Fibroblast of skin of scalp (primary cell): Measurements from ENCODE around the gene GATAD2A.

Experiments used
- DNase-seq: peaks from one replicate; pipeline ENCODE4 v3.0.0-alpha.2; 2013

The GATAD2A gene

DNA sequence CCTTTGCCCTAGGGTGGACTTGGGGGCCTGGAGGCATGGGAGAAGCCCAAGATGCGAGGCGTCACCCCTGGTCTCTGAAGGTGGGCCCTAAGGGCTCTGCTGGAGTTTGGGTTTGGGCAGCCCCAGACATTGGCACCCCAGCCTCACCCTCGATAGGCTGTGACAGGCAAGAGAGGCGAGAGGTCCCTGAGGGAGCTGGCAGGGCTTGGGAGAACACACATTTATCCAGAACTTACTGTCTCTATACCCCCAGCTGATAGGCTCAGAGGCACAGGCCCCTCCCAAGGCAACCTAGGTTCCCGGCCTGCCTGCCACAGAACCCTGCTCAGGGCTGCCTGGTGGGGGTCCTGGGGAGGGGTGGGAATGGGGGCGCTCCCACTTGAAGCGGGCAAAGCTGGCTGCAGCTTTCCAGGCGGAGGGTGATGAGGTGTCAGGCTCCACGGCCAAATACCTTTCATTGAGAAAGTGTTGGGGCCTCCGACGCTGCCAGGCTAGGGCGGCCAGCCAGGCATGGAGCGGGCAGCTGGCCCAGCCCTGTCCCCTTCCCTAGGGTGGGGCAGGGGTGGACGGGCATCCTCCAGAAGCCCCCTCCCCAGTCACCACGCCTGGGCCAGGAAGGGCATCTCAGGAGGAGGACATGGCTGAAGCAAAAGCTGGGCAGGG, 142.3 kb downstream of the GATAD2A start:
- no peak for DNase-seq

DNA sequence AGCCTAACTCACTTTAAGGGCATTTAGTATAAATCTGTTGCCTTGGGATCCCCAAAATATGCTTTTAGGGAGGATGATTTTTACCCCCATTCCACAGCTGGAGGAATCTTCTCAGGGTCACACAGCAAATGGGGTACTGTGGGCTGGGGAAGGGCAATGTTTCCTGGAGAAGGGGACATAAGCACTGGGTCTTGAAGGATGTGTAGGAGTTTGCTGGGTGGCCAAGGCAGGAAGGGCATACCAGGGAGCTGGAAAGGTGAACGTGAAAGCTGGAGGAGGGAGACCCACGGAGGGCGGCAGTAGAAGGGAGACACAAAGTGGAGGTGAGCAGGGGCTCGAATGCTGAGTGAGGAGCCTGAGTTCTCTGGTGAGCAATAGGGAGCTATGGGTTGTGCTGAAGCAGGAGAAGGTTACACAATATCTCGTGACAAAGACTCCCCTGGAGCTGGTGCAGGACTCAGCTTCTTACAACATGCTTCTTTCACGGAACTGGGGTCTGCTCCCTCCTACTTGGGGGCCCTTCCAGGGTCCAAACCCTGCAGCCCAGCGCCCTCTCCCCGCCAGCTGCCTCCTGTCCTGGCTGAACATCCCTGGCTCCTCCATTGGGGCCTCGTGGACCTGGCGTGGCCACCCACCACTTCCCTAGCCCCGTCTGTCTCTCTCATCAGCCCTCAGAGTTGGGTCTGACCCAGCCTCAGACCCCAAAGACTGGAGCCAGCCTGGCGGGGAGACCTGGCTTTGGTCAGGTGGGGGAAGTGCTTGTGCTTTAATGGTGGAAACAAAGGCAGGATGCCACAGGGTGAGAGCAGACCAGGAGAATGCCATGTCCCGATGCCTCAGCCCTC, 143.7 kb downstream of the GATAD2A start:
- no peak for DNase-seq

DNA sequence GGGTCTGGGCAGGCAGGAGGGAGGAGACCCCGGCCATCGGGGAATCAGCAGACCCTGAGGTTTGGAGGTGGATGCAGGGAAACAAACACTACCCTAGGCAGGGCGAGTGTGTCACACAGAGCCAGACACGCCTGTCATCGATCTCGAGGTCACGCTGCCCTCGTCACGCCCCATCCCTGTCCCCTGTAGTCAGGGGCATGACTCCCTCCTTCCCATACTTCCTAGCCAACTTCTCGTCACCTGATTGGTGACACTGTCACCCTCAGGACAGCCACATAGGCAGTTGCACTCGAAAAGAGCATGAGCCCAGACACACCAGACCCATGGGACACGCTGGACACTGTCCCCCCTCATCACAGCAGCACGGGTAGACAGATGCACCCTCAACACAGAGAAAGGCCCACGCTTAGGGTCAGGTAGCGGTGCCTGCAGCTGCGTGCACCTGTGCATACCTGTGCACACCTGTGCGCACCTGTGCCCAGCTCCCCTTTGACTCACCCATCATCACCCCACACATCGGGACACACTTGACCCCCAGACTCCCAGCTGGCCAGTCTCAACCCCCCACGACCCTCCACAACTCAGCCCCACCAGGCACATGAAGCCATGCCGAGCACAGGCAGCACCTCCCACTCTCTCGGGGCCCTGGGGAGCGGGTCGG, 144.5 kb downstream of the GATAD2A start:
- DNase-seq: no peak

DNA sequence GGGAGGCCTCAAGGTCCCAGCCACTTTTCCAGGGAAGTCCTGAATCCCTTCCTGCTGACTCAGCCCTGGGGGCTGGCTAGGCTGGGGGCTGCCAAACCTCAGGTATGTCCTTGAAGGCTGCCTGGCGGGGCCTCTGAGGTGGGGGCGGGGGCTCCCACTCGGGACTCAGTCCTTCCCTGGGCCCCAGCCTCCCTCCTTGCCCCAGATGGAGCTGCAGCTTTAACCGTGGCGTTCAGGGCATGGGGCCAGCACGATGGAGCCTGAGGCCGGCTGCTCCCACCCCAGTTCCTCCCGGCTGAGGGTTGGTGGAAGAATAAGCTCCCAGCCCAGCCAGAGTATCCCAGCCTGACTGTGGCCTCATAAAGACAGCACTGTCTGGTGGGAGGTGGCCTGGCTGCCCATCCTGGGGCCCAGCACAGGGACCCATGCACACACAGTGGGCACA, 145.0 kb downstream of the GATAD2A start:
- peak; percentile 80 for DNase-seq

DNA sequence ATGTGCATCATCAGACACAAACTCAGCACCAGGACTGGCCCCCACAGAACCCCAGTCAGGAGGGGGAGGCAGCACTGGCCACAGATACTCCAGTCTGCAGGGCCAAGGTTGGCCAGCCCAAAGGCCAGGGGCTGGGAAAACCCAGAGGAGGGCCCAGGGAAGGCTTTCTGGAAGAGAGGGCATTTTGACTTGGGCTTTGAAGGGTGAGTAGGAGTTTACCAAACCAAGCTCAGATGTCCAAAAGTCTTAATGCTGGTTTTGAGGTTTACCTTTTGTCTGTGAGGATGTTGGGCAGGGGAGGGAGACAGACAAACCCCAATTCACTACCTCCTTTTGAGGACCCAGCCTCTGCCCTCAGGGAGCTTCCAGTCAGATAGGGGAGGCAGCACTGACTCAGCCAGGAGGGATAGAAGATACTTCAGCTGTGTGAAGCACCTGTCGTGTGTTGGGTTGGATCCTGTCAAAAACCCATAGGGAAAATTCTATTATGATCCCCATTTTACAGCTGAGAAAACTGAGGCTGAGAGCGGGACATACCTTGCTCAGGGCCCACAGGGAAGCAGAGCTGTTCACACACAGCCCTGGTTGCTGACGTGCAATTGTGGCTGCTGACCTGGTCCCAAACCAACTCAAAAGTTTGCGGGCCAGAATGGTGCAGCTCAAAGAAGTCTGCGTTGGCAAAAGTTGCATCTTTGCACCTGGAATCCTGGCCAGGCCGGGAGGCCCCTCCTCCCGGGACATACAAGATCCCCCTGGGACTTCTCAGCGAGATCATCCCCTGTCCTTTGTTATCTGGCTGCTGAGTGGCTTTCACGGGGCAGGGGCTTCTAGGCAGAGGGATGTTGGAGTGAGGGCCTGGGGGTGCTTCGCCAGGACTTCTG, 145.7 kb downstream of the GATAD2A start:
- no peak for DNase-seq

DNA sequence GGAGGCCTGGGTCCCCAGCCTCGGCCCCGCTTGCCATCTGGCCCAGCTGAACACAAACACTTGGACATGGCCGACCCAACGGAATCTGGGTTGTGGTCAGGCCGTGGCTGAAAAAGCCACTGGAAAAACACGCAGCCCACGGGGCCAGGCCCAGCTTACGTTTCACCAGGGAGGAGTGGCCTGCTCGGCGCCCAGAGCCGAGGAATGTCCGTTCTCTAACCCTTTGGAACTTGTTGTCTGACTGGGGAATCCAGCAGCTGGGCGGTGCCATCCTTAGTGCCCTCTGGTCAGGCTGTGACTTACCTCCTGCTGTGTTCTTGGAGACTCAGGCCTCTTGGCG, 146.3 kb downstream of the GATAD2A start:
- peak; percentile 28 for DNase-seq

DNA sequence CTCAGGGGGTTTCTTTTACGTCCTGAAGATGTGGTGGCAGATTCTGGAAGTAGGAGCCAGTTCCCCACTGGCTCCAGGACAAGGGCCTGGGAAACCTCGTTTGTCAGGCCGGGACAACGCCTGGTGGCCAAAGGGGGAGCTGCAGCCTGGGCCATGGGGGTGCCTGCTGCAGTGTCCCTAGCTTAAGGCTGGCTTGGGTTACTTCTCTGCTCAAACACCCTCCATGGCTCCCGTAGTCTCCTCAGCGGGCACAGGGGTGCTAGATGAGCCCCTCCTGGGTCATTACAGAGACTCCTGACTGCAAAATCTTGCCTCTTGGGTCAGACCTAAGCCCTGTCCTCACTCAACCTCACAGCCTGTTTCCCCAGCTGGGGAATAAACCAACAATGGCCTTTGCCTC, 147.3 kb downstream of the GATAD2A start:
- peak; percentile 33 for DNase-seq

DNA sequence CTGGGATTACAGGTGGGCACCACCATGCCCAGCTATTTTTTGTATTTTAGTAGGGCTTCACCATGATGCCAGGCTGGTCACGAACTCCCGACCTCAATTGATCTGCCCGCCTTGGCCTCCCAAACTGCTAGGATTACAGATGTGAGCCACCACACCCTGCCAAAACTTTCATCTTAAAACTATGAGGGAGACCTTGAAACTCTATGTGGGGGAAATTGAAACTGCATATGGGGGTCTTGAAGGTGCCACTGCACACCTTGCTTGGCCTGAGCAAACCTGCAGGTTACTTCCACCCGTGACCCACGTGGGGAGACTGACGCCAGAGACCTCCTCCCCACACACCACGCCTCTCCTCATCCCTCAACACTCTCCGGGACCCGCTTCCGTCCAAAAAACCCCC, 148.2 kb downstream of the GATAD2A start:
- no peak for DNase-seq

DNA sequence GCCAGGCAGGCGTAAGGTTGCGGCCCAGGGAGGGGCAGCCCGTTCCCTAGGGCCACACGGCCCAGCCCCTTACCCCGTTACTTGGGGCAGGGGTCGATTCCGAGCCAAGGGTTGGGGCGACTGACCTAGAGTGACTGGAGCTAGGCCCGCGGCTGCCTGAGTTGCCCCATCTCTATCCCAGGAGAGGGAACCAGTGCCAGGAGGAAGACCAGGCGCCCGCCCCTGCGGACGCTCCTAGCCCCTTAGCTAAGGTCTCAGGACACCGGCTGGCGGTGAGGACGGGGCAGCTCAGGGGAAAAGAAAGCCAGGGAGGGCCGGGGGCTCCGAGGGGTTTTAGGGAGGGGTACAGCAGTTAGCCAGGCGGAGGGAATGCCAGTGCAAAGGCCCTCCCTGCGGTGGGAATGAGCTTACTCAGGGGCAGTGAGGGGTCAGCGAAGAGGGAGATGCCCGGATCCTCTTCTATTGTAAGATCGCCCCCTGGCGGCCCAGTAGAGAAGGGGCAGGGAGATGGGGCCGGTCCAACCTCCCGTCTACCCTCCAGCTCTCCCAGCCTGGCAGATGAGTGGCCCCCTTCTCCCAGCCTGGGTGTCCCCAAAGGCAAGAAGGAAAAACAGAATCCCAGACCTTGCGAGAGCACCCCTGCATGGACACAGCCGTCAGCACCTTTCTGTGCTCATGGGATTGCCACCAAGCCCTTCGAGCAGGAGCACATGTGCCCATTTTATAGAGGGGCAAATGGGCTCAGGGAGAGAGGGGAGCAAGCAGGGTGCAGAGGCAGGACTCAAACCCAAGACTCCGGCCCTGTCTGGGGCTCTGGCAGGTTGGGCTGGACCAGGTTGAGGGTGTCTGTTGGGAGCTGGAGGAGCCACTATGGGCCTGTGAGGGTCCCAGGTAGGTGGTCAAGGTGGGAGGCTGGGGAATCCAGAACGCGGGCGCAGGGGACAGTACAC, 148.9 kb downstream of the GATAD2A start:
- peak; percentile 38 for DNase-seq

DNA sequence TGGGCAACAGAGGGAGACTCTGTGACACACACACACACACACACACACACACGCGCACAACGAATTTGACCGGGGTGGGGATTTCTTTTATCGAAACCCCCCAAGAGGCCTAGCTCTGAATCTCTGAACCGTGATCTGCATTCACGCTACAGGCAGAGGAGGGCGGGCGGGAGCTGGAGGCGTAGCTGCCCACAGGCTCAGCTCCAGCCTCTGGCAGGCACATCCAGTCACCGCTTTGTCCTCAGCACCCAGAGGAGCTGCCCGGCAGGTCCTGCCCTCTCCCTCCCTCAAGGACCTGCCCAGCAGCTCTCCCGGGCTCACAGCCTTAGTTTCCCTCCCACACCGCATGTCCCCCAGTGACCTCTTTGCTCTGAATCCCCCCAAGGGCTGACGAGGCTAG, 152.6 kb downstream of the GATAD2A start:
- no peak for DNase-seq
